ENCODE results near the gene CD248.
"Not testable (repeated sequence)": the region's sequence is repeated elsewhere in the genome, so short reads cannot be mapped to it uniquely, and the experiment has no call there.

Gene CD248

DNA sequence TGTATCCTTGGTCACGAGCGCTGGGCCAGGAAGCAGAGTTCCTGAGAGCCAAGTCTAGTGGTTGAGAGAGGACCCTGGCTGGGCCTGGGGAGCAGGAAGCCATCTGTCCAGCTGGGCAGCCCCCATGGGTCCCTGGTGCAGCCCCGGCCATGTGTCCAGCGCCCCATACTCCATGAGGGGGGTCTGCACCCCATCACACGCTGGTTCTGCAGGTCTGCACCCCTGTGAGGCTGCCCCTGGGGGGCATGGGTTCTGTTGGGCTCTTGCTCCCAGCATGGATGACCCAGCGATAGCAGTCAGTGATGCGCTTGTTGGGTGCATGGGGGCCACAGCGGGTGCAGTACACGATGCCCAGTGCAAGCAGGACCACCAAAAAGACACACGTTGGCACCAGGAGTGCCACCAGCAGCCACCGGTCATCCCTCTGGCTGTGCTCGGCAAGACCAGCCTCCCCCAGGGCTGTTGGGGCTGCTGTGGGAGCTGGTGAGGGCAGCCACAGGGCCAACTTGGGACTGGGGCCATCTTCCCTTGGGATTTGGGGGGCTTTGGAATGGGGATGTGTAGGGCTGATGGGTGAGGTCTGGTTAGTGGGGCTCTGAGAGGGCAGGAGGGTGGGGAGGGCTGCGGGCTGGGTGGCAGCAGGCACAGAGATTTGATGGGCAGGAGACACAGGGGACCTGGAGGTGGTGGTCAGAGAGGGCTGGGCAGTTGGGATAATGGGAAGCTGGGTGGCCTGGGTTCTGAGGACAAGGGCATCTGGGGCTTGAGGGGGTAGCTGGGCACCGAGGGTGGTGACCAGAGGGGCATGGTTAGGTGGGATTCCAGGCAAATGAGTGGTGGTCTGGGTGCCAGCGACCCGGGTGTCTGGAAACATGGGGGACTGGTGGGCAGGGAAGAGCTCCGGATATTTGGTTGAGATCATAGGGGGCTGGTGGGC, 2.0 kb downstream of the CD248 start:
- Histone ChIP-seq H4K20me1 (peaks cover 24% of the 10 kb centered on the region), H3K4me1 (peaks cover 67% of the 10 kb centered on the region), H3K4me2 (peak overlapping the region; percentile 98), H3K9ac (peak overlapping the region; percentile 84), H3K9me3 (peaks cover 4% of the 10 kb centered on the region; the same call in 1 of the 2 replicates), H3K4me3 (peak overlapping the region; percentile 73), H3K36me3 (no peaks in the 10 kb centered on the region), H3K27me3 (no peaks in the 10 kb centered on the region), H3K27ac (peak overlapping the region; percentile 91)
- no peak for TF ChIP-seq Cebpa-rat (IDR thresholded peaks at IDR 0.05)

DNA sequence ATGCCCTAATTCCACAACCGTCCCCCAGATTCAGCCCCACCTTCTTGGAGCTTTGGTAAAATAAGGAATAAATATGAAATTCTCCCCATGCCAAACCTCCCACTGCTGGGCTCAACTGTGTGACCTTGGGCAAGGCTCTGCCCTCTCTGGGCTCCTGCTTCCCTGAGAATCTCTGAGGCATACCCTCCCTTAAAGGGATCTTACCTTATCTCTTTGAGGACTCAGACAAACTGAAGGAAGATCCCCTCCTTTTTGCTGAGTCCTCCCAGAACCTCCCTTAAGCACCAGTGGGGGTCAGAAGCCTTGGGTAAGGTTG, 2.7 kb downstream of the CD248 start:
- Histone ChIP-seq H3K9ac (peak overlapping the region; percentile 84), H3K27ac (peak overlapping the region; percentile 91), H3K36me3 (no peaks in the 10 kb centered on the region), H3K4me1 (peaks cover 68% of the 10 kb centered on the region), H3K4me2 (peak overlapping the region; percentile 98), H3K9me3 (no peaks in the 10 kb centered on the region), H3K27me3 (no peaks in the 10 kb centered on the region), H3K4me3 (peak overlapping the region; percentile 73), H4K20me1 (peaks cover 24% of the 10 kb centered on the region)
- TF ChIP-seq Cebpa-rat (IDR thresholded peaks at IDR 0.05) = no peak

DNA sequence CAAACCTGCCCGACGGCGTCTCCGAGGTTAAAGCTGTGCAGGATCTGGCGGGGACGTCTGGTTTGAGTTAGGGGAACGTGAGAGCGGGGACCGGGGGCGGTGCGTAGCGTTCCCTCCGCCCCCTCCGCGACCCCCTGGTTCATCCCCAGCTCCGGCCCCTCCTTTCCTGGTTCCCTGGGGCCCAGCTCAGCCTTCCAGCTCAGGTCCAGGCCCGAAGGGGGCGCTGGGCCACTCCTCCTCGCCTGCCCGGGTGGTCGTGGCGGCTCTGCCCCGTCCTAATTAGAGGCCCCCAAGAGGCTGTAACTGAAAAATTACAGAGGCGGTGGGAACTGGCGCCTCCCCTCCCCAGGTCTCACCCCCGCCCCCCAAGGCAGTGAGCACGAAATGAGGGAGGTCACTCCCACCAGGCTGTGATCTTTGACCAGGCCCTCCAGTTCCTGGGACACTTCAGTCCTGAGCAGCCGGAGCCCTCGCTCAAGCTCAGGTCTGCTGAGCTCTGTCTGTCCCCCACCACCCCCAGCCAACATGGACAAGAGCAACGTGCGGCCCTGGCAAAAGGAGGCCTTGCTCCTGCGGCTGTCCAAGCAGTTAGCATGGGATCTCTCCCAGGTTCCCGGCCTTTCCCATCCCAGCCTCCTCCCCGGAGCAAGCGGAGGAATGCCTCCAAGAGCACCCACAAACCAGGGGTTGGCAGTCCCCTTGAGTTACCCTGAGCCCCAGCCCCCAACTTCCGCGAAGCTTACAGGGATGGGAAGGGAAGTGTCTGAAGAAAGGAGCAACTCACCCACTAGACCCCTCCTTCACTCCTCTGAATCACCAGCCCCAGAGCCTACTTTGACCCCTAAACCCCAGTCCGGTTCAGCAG, 3.3 kb downstream of the CD248 start:
- Histone ChIP-seq H3K9me3 (no peaks in the 10 kb centered on the region), H3K36me3 (no peaks in the 10 kb centered on the region), H3K27me3 (no peaks in the 10 kb centered on the region), H3K4me1 (peaks cover 62% of the 10 kb centered on the region), H3K9ac (peak overlapping the region; percentile 84), H3K4me3 (peak overlapping the region; percentile 73), H4K20me1 (peaks cover 24% of the 10 kb centered on the region), H3K4me2 (peak overlapping the region; percentile 98), H3K27ac (peak overlapping the region; percentile 91)
- TF ChIP-seq Cebpa-rat (IDR thresholded peaks at IDR 0.05) = no peak

DNA sequence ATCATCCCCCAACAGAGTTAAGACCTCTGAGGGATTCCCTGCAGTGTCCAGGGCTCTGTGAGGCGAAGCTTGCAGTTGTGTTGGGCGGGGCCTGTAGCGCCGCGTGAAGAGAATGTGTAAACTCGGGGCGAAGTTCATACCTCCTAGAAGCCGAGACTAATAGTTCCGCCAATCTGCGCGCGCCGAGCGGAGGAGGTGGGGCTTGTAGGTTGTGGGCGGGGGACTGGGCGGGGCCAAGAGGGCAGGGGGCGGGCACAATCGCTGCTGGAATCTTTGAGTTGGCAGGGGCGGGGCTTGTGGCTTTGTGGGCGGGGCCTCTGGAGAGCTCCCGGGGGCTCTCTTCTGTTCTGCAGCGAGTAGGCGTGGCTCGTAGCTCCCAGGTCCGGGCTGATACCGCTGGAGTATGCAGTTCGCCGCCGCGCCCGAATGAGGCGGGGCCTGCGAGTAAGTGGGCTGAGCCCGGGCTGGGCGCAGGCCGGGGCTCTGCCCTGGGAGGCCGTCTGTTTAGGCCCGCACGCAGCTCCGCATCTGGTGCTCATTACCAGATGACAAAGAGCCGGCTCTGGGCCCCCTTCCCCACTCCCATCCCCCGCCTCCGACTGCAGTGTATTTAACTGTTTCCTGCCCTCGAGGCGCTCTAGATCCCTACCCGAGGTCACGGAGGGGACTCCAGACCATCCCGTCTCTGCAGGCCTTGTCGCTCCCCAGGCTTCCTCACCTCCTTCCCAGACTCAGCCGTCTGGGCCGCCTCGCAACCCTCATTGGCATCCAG, 4.1 kb downstream of the CD248 start:
- Histone ChIP-seq H3K36me3 (no peaks in the 10 kb centered on the region), H3K27ac (peak overlapping the region; percentile 91), H3K4me2 (peak overlapping the region; percentile 98), H3K4me1 (peaks cover 55% of the 10 kb centered on the region), H3K9me3 (no peaks in the 10 kb centered on the region), H3K4me3 (peak overlapping the region; percentile 73), H4K20me1 (peaks cover 24% of the 10 kb centered on the region), H3K9ac (peak overlapping the region; percentile 84), H3K27me3 (no peaks in the 10 kb centered on the region)
- no peak for TF ChIP-seq Cebpa-rat (IDR thresholded peaks at IDR 0.05)

DNA sequence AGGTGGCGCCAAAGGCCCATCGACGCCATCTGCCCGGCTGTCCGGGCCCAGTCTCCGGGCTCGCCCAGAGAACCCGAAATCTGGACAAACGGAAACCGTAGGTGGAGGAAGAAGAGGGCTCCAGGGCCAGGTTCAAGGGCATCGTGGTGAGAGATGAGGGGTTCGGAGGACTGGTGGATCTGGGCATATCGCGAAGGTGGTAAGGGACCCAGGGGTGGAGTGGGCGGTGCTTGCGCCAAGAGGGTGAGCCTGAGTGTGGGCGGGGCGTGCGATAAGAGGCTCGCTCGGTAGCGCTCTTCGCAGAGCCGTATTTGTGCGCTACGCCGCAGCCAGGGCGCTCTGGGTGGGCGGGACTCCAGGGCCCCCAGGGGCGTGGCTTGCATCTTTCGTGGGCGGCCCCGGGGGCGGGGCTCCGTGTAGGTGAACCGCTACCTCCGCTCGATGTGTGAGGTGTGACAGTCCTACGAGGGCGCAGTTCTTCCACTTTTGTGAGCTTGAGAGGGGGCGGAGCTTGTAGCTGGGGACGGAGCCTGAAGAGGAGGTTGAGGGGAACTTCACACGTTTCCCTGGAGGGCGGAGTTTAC, 4.8 kb downstream of the CD248 start:
- peak overlapping the region; percentile 68 for H3K4me3 ChIP-seq
- peaks cover 24% of the 10 kb centered on the region for H4K20me1 ChIP-seq
- peak overlapping the region; percentile 62 for H3K4me2 ChIP-seq
- H3K27me3 ChIP-seq = no peaks in the 10 kb centered on the region
- TF ChIP-seq Cebpa-rat (IDR thresholded peaks at IDR 0.05) = no peak
- H3K27ac ChIP-seq = peak overlapping the region; percentile 59
- peaks cover 55% of the 10 kb centered on the region for H3K4me1 ChIP-seq
- H3K9me3 ChIP-seq = no peaks in the 10 kb centered on the region
- H3K36me3 ChIP-seq = no peaks in the 10 kb centered on the region
- peak overlapping the region; percentile 58 for H3K9ac ChIP-seq

DNA sequence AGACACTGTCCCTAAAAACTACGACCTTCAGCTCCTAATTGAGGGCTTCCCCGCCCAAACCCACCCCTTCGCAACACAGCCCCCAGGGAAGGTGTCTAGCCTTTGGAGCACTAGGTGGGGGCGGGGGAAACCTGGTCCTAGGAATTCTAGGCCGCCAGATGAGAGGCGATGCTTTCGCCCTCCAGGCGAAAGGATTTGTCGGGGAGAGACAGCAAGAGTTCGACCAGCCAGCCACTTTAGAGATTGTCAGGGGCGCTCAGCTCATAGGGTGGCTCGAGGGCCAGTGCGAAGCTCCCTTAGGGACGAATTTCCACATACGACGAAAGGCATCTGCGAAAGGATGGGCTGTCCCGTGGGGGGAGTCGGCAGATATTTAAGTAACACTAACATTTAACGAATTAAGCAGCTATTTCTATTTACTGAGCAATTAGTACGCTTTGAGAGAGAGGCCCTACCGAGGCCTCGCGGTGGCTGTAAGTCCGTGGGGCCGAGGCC, 5.3 kb downstream of the CD248 start:
- Histone ChIP-seq H3K9ac (peak overlapping the region; percentile 58), H3K4me1 (peaks cover 52% of the 10 kb centered on the region), H4K20me1 (peaks cover 22% of the 10 kb centered on the region), H3K4me2 (peak overlapping the region; percentile 62), H3K9me3 (no peaks in the 10 kb centered on the region), H3K27ac (peak overlapping the region; percentile 59), H3K4me3 (peak overlapping the region; percentile 68), H3K36me3 (no peaks in the 10 kb centered on the region), H3K27me3 (no peaks in the 10 kb centered on the region)
- TF ChIP-seq Cebpa-rat (IDR thresholded peaks at IDR 0.05) = no peak

DNA sequence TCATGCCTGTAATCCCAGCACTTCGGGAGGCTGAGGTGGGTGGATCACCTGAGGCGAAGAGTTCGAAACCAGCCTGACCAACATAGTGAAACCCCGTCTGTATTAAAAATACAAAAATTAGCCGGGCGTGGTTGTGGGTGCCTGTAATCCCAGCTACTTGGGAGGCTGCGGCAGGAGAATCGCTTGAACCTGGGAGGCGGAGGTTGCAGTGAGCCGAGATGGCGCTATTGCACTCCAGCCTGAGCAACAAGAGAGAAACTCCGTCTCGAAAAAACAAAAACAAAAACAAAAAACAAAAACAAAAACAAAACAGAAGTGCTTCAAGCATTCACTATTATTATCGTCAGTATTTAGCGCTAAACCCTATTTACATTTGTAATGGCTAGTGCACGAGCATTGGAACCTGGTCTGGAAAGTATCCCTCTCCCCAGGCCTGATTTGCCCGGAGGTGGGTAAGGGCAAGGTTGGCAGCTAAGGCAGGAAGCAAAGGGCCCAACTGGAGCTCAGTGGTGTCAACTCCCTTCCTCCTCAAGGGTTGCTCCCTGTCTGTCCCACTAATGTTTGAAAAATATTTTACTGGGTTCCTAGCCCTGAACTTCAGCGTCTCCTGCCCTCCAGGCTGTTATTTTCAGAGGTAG, 5.9 kb downstream of the CD248 start:
- not testable (repeated sequence) for H3K4me3 ChIP-seq, H3K27me3 ChIP-seq, H3K9me3 ChIP-seq, H3K36me3 ChIP-seq
- Histone ChIP-seq H3K27ac (0 out of 2 replicates have a peak overlapping the region, but pooled peaks have one; percentile 59), H4K20me1 (peaks cover 17% of the 10 kb centered on the region), H3K9ac (peak overlapping the region; percentile 58; the same call in 1 of the 2 replicates), H3K4me1 (peaks cover 47% of the 10 kb centered on the region), H3K4me2 (peak overlapping the region; percentile 62)

DNA sequence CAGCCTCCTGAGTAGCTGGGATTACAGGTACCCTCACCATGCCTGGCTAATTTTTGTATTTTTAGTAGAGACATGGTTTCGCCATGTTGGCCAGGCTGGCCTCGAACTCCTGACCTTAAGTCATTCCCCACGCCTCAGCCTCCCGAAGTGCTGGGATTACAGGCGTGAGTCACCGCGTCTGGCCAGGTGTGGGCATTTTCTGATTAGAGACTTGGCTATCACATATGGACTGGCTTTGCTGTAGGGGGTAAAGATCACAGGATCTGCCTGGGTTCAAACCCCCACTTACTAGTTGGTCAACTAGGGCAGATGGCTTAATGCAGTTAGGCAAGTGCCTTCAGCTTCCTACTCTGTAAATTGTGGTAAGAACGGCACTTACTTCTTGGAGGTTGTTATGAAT, 6.5 kb downstream of the CD248 start:
- H3K4me2 ChIP-seq = peak overlapping the region; percentile 62; the same call in 1 of the 2 replicates
- no peak overlapping the region for H3K4me3 ChIP-seq
- peaks cover 41% of the 10 kb centered on the region for H3K4me1 ChIP-seq
- H3K27me3 ChIP-seq = no peaks in the 10 kb centered on the region
- no peak for TF ChIP-seq Cebpa-rat (IDR thresholded peaks at IDR 0.05)
- H3K27ac ChIP-seq = no peak overlapping the region
- H3K9ac ChIP-seq = no peak overlapping the region
- no peaks in the 10 kb centered on the region for H3K36me3 ChIP-seq
- no peaks in the 10 kb centered on the region for H3K9me3 ChIP-seq
- H4K20me1 ChIP-seq = peaks cover 11% of the 10 kb centered on the region

Measured in BLaER1 (cell line).